Right renal cortex interstitium (tissue), 3 donors: ENCODE results near the gene PSMA6. TPM values are rescaled to one million over a fixed set of nuclear protein-coding genes. Genes with fewer than 3 reads are reported as not detected.
"Not testable (repeated sequence)": the region's sequence is repeated elsewhere in the genome, so short reads cannot be mapped to it uniquely, and the experiment has no call there.

Experiments
- DNase-seq, 3 donors: peaks; one replicate each; pipeline ENCODE4 v3.0.0-alpha.2; 2013; ENCODE audit warnings: low read depth in 3 of 3, low spot score in 2 of 3
- polyA plus RNA-seq, 3 donors: library from polyadenylated mRNA; unstranded; fragments of 120-200 nt; gene quantifications; one replicate each; pipeline ENCODE4 v1.2.1, GENCODE V29; 2013; ENCODE audit not compliant: insufficient read length in 3 of 3

PSMA6 gene
- polyA plus RNA-seq, 3 donors: 185 to 199 (median 198) TPM

- DNase-seq: no peak
Observed at GRCh38 chr14:35306114-35306513, 13.9 kb downstream of the PSMA6 start.

- DNase-seq: no peak
Observed at GRCh38 chr14:35317820-35318219, 25.6 kb downstream of the PSMA6 start.

GRCh38 chr14:35319509-35319908, 27.3 kb downstream of the PSMA6 start:
- DNase-seq: no peak

- no peak for DNase-seq
Observed at GRCh38 chr14:35320472-35320871, 28.3 kb downstream of the PSMA6 start.

GRCh38 chr14:35326375-35326774, 34.2 kb downstream of the PSMA6 start:
- no peak for DNase-seq

GRCh38 chr14:35331605-35332516, 39.7 kb downstream of the PSMA6 start:
- DNase-seq: no peak

- no peak for DNase-seq
Observed at GRCh38 chr14:35332517-35333263, 40.5 kb downstream of the PSMA6 start.

GRCh38 chr14:35333264-35333730, 41.1 kb downstream of the PSMA6 start:
- DNase-seq: no peak

GRCh38 chr14:35333797-35334743, 41.9 kb downstream of the PSMA6 start:
- DNase-seq: no peak

GRCh38 chr14:35335388-35336092, 43.4 kb downstream of the PSMA6 start:
- no peak for DNase-seq

GRCh38 chr14:35336171-35336493, 44.0 kb downstream of the PSMA6 start:
- not testable (repeated sequence) for DNase-seq

GRCh38 chr14:35336494-35337268, 44.5 kb downstream of the PSMA6 start:
- no peak for DNase-seq

- no peak for DNase-seq
Observed at GRCh38 chr14:35337269-35338255, 45.4 kb downstream of the PSMA6 start.

GRCh38 chr14:35338731-35339405, 46.7 kb downstream of the PSMA6 start:
- DNase-seq: no peak

- no peak for DNase-seq
Observed at GRCh38 chr14:35339761-35340406, 47.7 kb downstream of the PSMA6 start.

- DNase-seq: no peak
Observed at GRCh38 chr14:35340616-35341453, 48.7 kb downstream of the PSMA6 start.
